ENCODE results near the gene HHIPL1. TPM values are rescaled to one million over a fixed set of nuclear protein-coding genes. Genes with fewer than 3 reads are reported as not detected.

The HHIPL1 gene
- total and polyA plus RNA-seq, 2 donors (not counting 3 experiments of a cell fraction or from before 2014, with no cell fraction given) = 1.3 to 2.1 TPM

DNA sequence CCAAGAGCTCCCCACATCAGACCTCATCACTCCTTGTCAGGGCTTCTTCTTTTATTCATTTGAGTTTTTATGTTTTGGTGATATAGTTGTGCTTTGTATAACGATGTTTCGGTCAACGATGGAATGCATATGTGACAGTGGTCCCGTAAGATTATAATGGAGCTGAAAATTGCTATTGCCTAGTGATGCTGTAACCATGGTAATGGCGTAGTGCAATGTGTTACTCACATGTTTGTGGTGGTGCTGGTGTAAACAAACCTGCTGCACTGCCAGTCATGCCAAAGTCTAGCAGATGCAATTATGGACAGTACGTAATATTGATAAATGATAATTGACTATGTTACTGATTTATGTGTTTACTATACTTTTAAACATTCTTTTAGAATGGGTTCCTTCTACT lies 55.5 kb downstream of the HHIPL1 start:
- TF ChIP-seq POLR2A (IDR thresholded peaks at IDR 0.05; ENCODE audit: low read depth, low read length) = no peak
- no peak for TF ChIP-seq GATA2 (IDR thresholded peaks at IDR 0.05; ENCODE audit: insufficient read depth, insufficient read length, low read depth, low read length)
- TF ChIP-seq, protein P1, sequence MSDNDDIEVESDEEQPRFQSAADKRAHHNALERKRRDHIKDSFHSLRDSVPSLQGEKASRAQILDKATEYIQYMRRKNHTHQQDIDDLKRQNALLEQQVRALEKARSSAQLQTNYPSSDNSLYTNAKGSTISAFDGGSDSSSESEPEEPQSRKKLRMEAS (IDR thresholded peaks at IDR 0.05; ENCODE audit: insufficient read depth, insufficient read length) = no peak
- TF ChIP-seq, protein P2, sequence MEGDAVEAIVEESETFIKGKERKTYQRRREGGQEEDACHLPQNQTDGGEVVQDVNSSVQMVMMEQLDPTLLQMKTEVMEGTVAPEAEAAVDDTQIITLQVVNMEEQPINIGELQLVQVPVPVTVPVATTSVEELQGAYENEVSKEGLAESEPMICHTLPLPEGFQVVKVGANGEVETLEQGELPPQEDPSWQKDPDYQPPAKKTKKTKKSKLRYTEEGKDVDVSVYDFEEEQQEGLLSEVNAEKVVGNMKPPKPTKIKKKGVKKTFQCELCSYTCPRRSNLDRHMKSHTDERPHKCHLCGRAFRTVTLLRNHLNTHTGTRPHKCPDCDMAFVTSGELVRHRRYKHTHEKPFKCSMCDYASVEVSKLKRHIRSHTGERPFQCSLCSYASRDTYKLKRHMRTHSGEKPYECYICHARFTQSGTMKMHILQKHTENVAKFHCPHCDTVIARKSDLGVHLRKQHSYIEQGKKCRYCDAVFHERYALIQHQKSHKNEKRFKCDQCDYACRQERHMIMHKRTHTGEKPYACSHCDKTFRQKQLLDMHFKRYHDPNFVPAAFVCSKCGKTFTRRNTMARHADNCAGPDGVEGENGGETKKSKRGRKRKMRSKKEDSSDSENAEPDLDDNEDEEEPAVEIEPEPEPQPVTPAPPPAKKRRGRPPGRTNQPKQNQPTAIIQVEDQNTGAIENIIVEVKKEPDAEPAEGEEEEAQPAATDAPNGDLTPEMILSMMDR (IDR thresholded peaks at IDR 0.05; ENCODE audit: extremely low read depth in 1 of 2, insufficient read depth in 1 of 2, low read depth in 1 of 2, low read length in 2 of 2) = no peak
- no peak for TF ChIP-seq FOS (IDR thresholded peaks at IDR 0.05; ENCODE audit: borderline replicate concordance, insufficient read depth, low read length)
- dilution Hi-C loops (cut with MboI; ENCODE audit: extremely low pct_ligation_motif_present, low sequenced_read_pairs) = no loop called here
- no TSS peak for BruUV-seq (replicated peaks)
- H3K9me1 ChIP-seq (replicated peaks; ENCODE audit: control insufficient read depth, extremely low read depth, insufficient read depth, low read length) = no peaks in the 10 kb centered on the region
- no peaks in the 10 kb centered on the region for H4K20me1 ChIP-seq (replicated peaks; ENCODE audit: control insufficient read depth, extremely low read depth, insufficient read depth, low read length)
- H3K9ac ChIP-seq (replicated peaks; ENCODE audit: extremely low read depth, insufficient read depth, low read length) = no peak overlapping the region
- no peaks in the 10 kb centered on the region for H3K36me3 ChIP-seq (ENCODE audit: control insufficient read depth in 2 of 2, extremely low read depth in 1 of 2, insufficient read depth in 2 of 2, low read length in 2 of 2)
- no peak overlapping the region for H3K4me3 ChIP-seq (replicated peaks in 1 of 3; ENCODE audit: insufficient read depth in 1 of 3, low read depth in 1 of 3, low read length in 3 of 3)
- POLR2A ChIA-PET = no interaction called here
- no peaks in the 10 kb centered on the region for H3K4me1 ChIP-seq (ENCODE audit: control insufficient read depth, extremely low read depth, insufficient read depth, low read length)
- CTCF ChIA-PET = interaction anchor here (1.2 to 3.1 kb wide), 2 partner anchors 12 to 199 kb away, joined by 7 to 14 read pairs; no protein-coding TSS in a partner anchor
- no peaks in the 10 kb centered on the region for H3K79me2 ChIP-seq (ENCODE audit: control insufficient read depth, insufficient read depth, low read length)
- H3K27ac ChIP-seq (ENCODE audit: insufficient read depth, low read depth, low read length) = no peak overlapping the region
- DNase-seq (ENCODE audit: low read depth, low spot score) (no peak), FAIRE-seq (no peak)
- H3K4me2 ChIP-seq (ENCODE audit: insufficient read depth, low read length) = no peak overlapping the region
- H2AFZ ChIP-seq (ENCODE audit: low read depth, low read length) = no peak overlapping the region
- intact Hi-C loops (cut with micrococcal nuclease) = no loop called here
- peaks cover 4 to 9% of the 10 kb centered on the region in 2 experiments for H3K27me3 ChIP-seq (ENCODE audit: control insufficient read depth in 2 of 2, insufficient read depth in 2 of 2, low read length in 2 of 2)
- no peaks in the 10 kb centered on the region for H3K9me3 ChIP-seq (replicated peaks; ENCODE audit: control insufficient read depth, insufficient read depth, low read length)

DNA sequence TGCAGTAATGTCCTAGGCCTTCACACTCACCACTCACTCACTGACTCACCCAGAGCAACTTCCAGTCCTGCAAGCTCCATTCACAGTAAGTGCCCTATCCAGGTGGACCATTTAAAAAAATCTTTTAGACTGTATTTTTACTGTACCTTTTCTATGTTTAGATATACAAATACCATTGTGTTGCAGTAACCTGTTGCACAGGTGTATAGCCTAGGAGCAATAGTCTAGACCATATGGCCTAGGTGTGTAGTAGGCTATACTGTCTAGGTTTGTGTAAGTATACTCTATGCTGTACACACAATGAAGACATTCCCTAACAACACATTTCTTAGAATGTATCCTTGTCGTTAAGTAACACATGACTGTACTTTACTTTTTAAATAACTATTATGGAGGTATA lies 56.3 kb downstream of the HHIPL1 start:
- POLR2A ChIA-PET = no interaction called here
- intact Hi-C loops (cut with micrococcal nuclease) = no loop called here
- no TSS peak for BruUV-seq (replicated peaks)

More for the DNA sequence above, 56.3 kb downstream of the HHIPL1 start:
- H3K4me2 ChIP-seq (ENCODE audit: insufficient read depth, low read length) = no peak overlapping the region
- no peaks in the 10 kb centered on the region for H3K36me3 ChIP-seq (ENCODE audit: control insufficient read depth in 2 of 2, extremely low read depth in 1 of 2, insufficient read depth in 2 of 2, low read length in 2 of 2)
- no peak for TF ChIP-seq JUN (IDR thresholded peaks at IDR 0.05; ENCODE audit: borderline replicate concordance, insufficient read depth, insufficient read length, low read depth)
- no peak for TF ChIP-seq FOS (IDR thresholded peaks at IDR 0.05; ENCODE audit: borderline replicate concordance, insufficient read depth, low read length)
- TF ChIP-seq, protein P2 (IDR thresholded peaks at IDR 0.05; ENCODE audit: extremely low read depth in 1 of 2, insufficient read depth in 1 of 2, low read depth in 1 of 2, low read length in 2 of 2) = no peak
- no peak for TF ChIP-seq GATA2 (IDR thresholded peaks at IDR 0.05; ENCODE audit: insufficient read depth, insufficient read length, low read depth, low read length)
- no peak for TF ChIP-seq MYC (IDR thresholded peaks at IDR 0.05; ENCODE audit: low read depth, low read length)
- DNase-seq (ENCODE audit: low read depth, low spot score) = no peak
- no peaks in the 10 kb centered on the region for H3K9me3 ChIP-seq (replicated peaks; ENCODE audit: control insufficient read depth, insufficient read depth, low read length)
- no peak overlapping the region for H2AFZ ChIP-seq (ENCODE audit: low read depth, low read length)
- no peak overlapping the region for H3K27ac ChIP-seq (ENCODE audit: insufficient read depth, low read depth, low read length)
- H3K27me3 ChIP-seq (ENCODE audit: control insufficient read depth in 2 of 2, insufficient read depth in 2 of 2, low read length in 2 of 2) = peaks cover 4 to 9% of the 10 kb centered on the region in 2 experiments
- FAIRE-seq = no peak
- no peaks in the 10 kb centered on the region for H4K20me1 ChIP-seq (replicated peaks; ENCODE audit: control insufficient read depth, extremely low read depth, insufficient read depth, low read length)
- H3K4me1 ChIP-seq (ENCODE audit: control insufficient read depth, extremely low read depth, insufficient read depth, low read length) = no peaks in the 10 kb centered on the region
- dilution Hi-C loops (cut with MboI; ENCODE audit: extremely low pct_ligation_motif_present, low sequenced_read_pairs) = no loop called here
- no peak overlapping the region for H3K9ac ChIP-seq (replicated peaks; ENCODE audit: extremely low read depth, insufficient read depth, low read length)
- H3K4me3 ChIP-seq (replicated peaks in 1 of 3; ENCODE audit: insufficient read depth in 1 of 3, low read depth in 1 of 3, low read length in 3 of 3) = no peak overlapping the region
- H3K9me1 ChIP-seq (replicated peaks; ENCODE audit: control insufficient read depth, extremely low read depth, insufficient read depth, low read length) = no peaks in the 10 kb centered on the region
- H3K79me2 ChIP-seq (ENCODE audit: control insufficient read depth, insufficient read depth, low read length) = no peaks in the 10 kb centered on the region
- CTCF ChIA-PET = interaction anchor here (1.2 to 3.1 kb wide), 3 partner anchors 13 to 198 kb away, joined by 3 to 14 read pairs (median 7); no protein-coding TSS in a partner anchor

Measured in endothelial cell of umbilical vein (primary cell).